GM10266 (cell line): ENCODE results near the gene BRAF.
"Not testable (repeated sequence)": the region's sequence is repeated elsewhere in the genome, so short reads cannot be mapped to it uniquely, and the experiment has no call there.

Source experiments
- DNase-seq: peaks from one replicate; pipeline ENCODE4 v3.0.0; 2012; ENCODE audit errors: extremely low spot score
- CTCF ChIP-seq: IDR thresholded peaks from 2 replicates; pipeline ENCODE4 v1.5.1; 2012; ENCODE audit warnings: mild to moderate bottlenecking, low read depth; ENCODE audit not compliant: control insufficient read depth, insufficient read depth; ENCODE audit errors: missing control alignments

Gene BRAF

GRCh38 chr7:140754506-140754905 lies 170.2 kb downstream of the BRAF start:
- DNase-seq: no peak
- TF ChIP-seq CTCF: no peak

- no peak for DNase-seq
- TF ChIP-seq CTCF: no peak
These were observed 172.2 kb downstream of the BRAF start for GRCh38 chr7:140752533-140752932.

- no peak for DNase-seq
- TF ChIP-seq CTCF: no peak
These were observed 178.0 kb downstream of the BRAF start for GRCh38 chr7:140746751-140747150.

- TF ChIP-seq CTCF: no peak
- no peak for DNase-seq
These were observed 179.3 kb downstream of the BRAF start for GRCh38 chr7:140745266-140746058.

GRCh38 chr7:140744005-140744404 lies 180.7 kb downstream of the BRAF start:
- DNase-seq: no peak
- no peak for TF ChIP-seq CTCF

GRCh38 chr7:140743255-140743654 lies 181.5 kb downstream of the BRAF start:
- DNase-seq: not testable (repeated sequence)

- no peak for TF ChIP-seq CTCF
- DNase-seq: no peak
These were observed 186.4 kb downstream of the BRAF start for GRCh38 chr7:140738280-140738679.

GRCh38 chr7:140734729-140735128 lies 190.0 kb downstream of the BRAF start:
- no peak for DNase-seq
- TF ChIP-seq CTCF: no peak
